HepG2 (cell line): Measurements from ENCODE around the gene ARFGAP1. TPM values are rescaled to one million over a fixed set of nuclear protein-coding genes. Genes with fewer than 3 reads are reported as not detected.

Experiments used
- AGO2 ChIP-seq: fragments of 200-400 bp; formaldehyde crosslinking; optimal IDR thresholded peaks from 2 replicates; pipeline ENCODE3; 2017; ENCODE audit warnings: mild to moderate bottlenecking, low read depth, low read length, moderate library complexity
- ARID5B ChIP-seq: IDR thresholded peaks from 2 replicates; pipeline ENCODE4 v1.4.0; 2020; ENCODE audit warnings: mild to moderate bottlenecking, missing genetic modification reagents
- BCL3 ChIP-seq: sonication (generic); formaldehyde crosslinking; IDR thresholded peaks from 2 replicates; pipeline ENCODE4 v1.5.1; 2020; ENCODE audit warnings: mild to moderate bottlenecking, missing genetic modification reagents, moderate library complexity
- DMTF1 ChIP-seq: sonication (generic); formaldehyde crosslinking; IDR thresholded peaks from 2 replicates; pipeline ENCODE4 v1.4.0; 2020; ENCODE audit warnings: mild to moderate bottlenecking, missing genetic modification reagents
- GATAD1 ChIP-seq: IDR thresholded peaks from 2 replicates; pipeline ENCODE4 v1.6.1; 2016; ENCODE audit warnings: missing genetic modification reagents, missing compliant biosample characterization
- GPN1 ChIP-seq: sonication (generic); formaldehyde crosslinking; IDR thresholded peaks from 2 replicates; pipeline ENCODE4 v1.5.1; 2020; ENCODE audit warnings: missing genetic modification reagents, borderline replicate concordance
- HNRNPLL ChIP-seq: fragments of 200-400 bp; formaldehyde crosslinking; IDR thresholded peaks from 2 replicates; pipeline ENCODE4 v1.6.1; 2017; ENCODE audit warnings: mild to moderate bottlenecking, low read depth, low read length; ENCODE audit not compliant: poor library complexity, severe bottlenecking
- KAT8 ChIP-seq: IDR thresholded peaks from 2 replicates; pipeline ENCODE4 v1.6.1; 2016; ENCODE audit warnings: missing genetic modification reagents, missing compliant biosample characterization
- NCOA1 ChIP-seq: sonication (generic); formaldehyde crosslinking; IDR thresholded peaks from 2 replicates; pipeline ENCODE4 v1.9.0; 2021; ENCODE audit warnings: missing genetic modification reagents
- PREB ChIP-seq: sonication (generic); formaldehyde crosslinking; IDR thresholded peaks from 2 replicates; pipeline ENCODE4 v1.4.0; 2020; ENCODE audit warnings: missing genetic modification reagents
- RBM22 ChIP-seq: fragments of 200-400 bp; formaldehyde crosslinking; optimal IDR thresholded peaks from 2 replicates; pipeline ENCODE3; 2017; ENCODE audit warnings: mild to moderate bottlenecking, low read length, moderate library complexity
- RFX3 ChIP-seq: IDR thresholded peaks from 2 replicates; pipeline ENCODE4 v1.6.1; 2016; ENCODE audit warnings: missing biosample characterization, missing genetic modification reagents
- ZBTB37 ChIP-seq: sonication (generic); formaldehyde crosslinking; IDR thresholded peaks from 2 replicates; pipeline ENCODE4 v1.4.0; 2020; ENCODE audit warnings: mild to moderate bottlenecking, missing genetic modification reagents
- ZNF18 ChIP-seq: sonication (generic); formaldehyde crosslinking; IDR thresholded peaks from 2 replicates; pipeline ENCODE4 v1.8.0; 2022; ENCODE audit warnings: mild to moderate bottlenecking, missing genetic modification reagents; ENCODE audit not compliant: insufficient replicate concordance
- ZNF543 ChIP-seq: sonication (generic); formaldehyde crosslinking; IDR thresholded peaks from 2 replicates; pipeline ENCODE4 v1.4.0; 2020; ENCODE audit warnings: mild to moderate bottlenecking, missing genetic modification reagents
- ZNF547 ChIP-seq: sonication (generic); formaldehyde crosslinking; IDR thresholded peaks from 2 replicates; pipeline ENCODE4 v1.5.1; 2020; ENCODE audit warnings: mild to moderate bottlenecking, missing genetic modification reagents
- ZNF816 ChIP-seq: sonication (generic); formaldehyde crosslinking; IDR thresholded peaks from 2 replicates; pipeline ENCODE4 v1.8.0; 2022; ENCODE audit warnings: missing genetic modification reagents, mild to moderate bottlenecking, borderline replicate concordance
- polyA plus RNA-seq, 8 experiments: library from polyadenylated mRNA; depleted of rRNA in 3 of 8; stranded (reverse) in 7 of 8; unstranded in 1 of 8; fragments of >200 nt; fragmentation: Illumina TruSeq in 4 of 8; extraction: Trizol in 4 of 8; gene quantifications; 2 replicates each; pipeline versions ENCODE4 v1.2.1 to v1.2.3, GENCODE V29; 2011 to 2016; ENCODE audit warnings: low read depth in 4 of 8, missing spikeins in 1 of 8, mixed read lengths in 1 of 8; ENCODE audit not compliant: insufficient read depth in 1 of 8
- total RNA-seq, 5 experiments: library from RNA; depleted of rRNA; stranded (reverse); fragments of >200 nt; fragmentation: Illumina TruSeq; extraction: Trizol; gene quantifications; 2 replicates each; pipeline ENCODE4 v1.2.3, GENCODE V29; 2016; ENCODE audit warnings: low read depth in 1 of 5

ARFGAP1 gene
- total and polyA plus RNA-seq, 2 of the 13 experiments (the other 11 are each of a cell fraction or from before 2014, with no cell fraction given) = 132 TPM

GRCh38 chr20:63290677-63291472 lies 18.3 kb downstream of the ARFGAP1 start (continued):
- TF ChIP-seq GPN1 = no peak
- TF ChIP-seq GATAD1 (CRISPR knock-in tag) = no peak
- no peak for TF ChIP-seq ZBTB37
- TF ChIP-seq NCOA1 (CRISPR knock-in tag) = no peak
- no peak for TF ChIP-seq HNRNPLL
- TF ChIP-seq ZNF816 = no peak
- TF ChIP-seq DMTF1 = no peak
- no peak for TF ChIP-seq KAT8 (CRISPR knock-in tag)
- no peak for TF ChIP-seq PREB
- no peak for TF ChIP-seq ZNF18 (CRISPR knock-in tag)
- TF ChIP-seq RBM22 = no peak
- no peak for TF ChIP-seq BCL3 (CRISPR knock-in tag)
- peak; percentile 94 for TF ChIP-seq AGO2
- no peak for TF ChIP-seq ZNF547
- no peak for TF ChIP-seq RFX3 (CRISPR knock-in tag)
- TF ChIP-seq ARID5B (CRISPR knock-in tag) = 0 out of 2 replicates have a peak, but pooled peaks have one; percentile 12
- 0 out of 2 replicates have a peak, but pooled peaks have one; percentile 4 for TF ChIP-seq ZNF543 (CRISPR knock-in tag)
